Epidermal melanocyte (primary cell): Measurements from ENCODE around the gene LTBP2.

ENCODE experiments used
- DNase-seq: peaks from one replicate; pipeline ENCODE4 v3.0.0; 2011; ENCODE audit warnings: low spot score; ENCODE audit not compliant: insufficient read length

The LTBP2 gene

DNA sequence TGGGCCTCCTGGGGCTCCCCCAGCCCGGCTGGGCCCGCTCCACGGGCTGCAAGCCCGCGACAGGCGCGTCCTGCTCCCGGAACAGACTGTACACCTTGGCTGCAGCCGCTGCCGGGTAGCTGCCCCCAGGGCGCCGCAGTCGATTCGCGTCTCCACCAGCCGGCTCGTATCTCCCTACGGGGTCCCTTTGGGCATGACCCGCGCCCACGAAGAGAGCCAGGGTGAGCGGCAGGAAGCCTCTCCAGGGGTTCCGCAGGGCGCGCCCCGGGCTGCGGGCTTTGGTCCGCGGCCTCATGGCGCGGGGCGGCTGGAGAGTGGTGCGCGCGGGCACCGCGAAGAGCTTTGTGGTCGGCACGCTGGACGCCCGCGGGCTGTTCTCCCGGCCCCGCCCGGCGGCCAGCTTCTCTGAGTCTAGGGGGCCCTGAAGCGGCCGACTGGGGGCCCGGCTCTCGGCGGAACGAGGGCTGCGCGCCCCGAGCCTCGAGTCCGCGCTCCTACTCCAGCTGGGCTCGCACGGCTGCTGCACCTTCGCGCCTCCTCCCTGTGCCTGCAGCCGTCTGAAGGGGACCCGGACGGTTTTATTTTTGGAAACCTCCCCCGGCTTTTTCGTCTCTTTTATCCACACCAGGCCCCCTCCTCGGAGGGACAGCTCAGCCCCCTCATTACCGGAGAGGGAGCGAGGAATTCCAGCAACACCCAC is at the start of gene LTBP2:
TSS of gene LTBP2 (minus strand) at position 588 of the 700 bp plus-strand sequence. CDS start at position 295, 293 bp downstream.
- DNase-seq: no peak

DNA sequence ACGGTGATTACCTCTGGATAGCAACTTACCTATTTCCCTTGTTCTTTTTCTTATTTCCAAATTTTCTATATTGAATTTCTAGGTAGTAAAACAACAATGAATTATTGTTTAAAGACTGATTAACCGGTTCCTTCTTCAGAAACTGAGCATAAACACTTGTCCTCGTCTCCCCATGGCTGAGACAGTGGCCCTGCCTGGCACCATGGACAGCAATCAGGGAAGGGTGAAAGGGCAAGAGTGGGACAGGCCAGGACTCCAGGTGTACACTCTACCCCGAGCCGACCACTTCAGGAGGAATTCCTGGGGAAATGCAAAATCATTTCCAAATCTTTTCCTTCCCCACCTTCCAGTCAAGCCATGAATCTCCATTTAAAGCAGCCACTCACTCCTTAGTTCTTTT is 48.8 kb upstream of the LTBP2 start:
- no peak for DNase-seq

DNA sequence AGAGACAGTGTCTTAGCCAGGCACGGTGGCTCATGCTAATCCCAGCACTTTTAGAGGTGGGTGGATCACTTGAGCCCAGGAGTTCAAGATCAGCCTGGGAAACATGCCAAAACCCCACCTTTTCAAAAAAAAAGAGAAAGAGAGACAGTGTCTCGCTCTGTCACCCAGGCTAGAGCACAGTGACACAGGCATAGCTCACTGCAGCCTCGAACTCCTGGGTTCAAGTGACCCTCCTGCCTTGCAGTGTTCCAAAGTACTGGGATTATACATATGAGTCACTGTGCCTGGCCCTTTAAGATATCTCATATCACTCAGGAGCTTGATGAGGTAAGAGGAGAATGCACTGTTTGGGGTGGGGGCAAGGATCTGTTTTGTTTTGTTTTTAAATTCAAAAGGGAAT is 48.1 kb upstream of the LTBP2 start:
- no peak for DNase-seq

DNA sequence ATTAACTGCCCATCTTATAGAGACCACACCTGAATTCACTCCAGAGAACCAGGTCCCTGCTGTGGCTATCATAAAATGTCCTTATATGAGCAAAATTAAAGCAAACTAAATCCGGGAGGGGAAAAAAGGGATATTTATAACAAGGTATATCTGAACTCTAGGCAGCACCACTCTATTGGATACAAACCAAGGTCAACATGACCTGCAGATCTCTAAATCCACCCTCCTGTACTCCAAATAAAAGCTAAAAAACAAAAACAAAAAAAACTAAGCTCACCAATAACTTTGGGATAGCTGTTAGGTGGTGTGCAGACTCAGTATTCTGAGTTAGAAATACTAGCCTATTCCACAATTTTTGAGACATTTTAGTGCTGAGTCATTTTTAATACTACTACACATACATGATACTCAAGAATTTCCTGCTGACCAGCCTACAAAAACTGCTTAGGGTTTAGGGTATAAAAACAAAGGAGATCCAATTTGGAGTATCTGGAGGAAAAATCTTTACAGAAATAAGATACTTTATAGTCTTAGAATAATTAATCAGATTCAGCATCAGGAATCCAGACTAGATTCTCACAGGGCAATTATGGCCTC is 46.6 kb upstream of the LTBP2 start:
- DNase-seq: no peak

DNA sequence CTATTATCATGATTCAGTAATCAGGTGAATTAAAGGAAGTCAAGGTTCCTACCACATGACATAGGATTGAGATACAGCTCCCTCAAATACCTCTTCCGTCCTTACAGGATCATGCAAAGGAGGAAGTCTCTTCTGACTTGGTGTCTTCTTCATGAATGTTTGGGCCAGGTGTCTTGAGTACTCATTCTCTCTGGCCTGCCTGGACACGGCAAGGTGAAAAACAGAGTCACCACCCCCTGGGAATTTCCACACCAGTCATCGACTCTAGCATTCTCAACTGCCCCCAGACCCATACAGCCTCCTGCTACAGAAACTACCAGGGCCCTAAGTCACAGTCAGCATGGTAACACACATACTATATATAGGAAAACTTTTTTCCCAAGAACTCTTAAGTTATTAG is 44.9 kb upstream of the LTBP2 start:
- no peak for DNase-seq

DNA sequence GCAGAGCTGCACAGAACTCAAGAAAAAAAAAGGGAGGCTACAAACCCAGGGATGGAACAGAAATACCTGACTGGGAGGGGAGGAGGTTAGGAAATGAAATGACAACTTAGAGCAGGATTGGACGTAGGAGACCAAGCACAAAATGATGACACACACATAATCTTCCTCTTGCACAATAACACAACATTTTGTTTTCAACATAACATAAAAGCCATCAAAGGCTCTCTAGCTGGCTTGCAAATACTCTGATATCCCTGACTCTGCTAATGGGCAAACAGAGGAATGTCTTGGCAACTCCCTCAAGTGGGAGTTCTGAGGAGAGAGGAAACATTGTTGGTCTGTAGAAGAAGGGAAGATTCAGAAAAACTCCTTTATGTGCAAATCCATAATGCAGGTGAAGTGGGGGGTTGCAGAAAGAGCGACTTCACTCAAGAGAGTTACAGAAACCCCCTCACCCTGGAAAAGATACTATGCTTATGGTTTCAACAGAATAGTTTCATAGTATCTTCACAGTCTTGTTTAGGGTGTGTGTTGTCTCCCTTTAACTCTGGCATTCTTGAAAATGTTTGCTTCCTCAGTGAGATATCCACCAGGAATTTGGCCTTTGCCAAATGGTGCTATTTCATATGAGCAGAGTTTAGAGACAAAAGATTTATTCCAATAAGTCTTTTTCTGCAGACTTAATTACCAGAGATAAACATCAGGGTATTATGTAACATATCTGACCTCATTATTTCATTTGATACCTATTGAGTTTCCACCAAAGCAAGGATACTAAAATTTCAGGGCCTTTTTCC is 43.8 kb upstream of the LTBP2 start:
- no peak for DNase-seq

DNA sequence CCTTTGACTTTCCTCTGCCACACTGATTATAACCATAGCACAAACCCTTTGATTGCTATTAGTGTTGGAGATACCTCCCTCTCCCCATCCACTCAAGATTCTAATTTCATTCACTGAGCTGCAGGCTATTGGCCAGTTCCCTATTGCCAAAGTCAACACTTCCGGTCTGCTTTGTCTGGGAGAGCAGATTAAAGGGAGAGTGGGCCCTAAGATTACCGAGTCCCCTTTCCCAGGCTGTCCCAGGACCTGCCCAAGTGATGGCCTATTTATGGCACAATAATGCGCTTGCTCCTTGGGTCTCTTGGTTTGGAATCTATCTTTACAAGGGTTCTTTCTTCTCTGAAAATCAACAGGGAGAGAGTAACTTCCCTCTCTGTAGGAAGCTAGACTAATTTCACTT is 42.9 kb upstream of the LTBP2 start:
- no peak for DNase-seq

DNA sequence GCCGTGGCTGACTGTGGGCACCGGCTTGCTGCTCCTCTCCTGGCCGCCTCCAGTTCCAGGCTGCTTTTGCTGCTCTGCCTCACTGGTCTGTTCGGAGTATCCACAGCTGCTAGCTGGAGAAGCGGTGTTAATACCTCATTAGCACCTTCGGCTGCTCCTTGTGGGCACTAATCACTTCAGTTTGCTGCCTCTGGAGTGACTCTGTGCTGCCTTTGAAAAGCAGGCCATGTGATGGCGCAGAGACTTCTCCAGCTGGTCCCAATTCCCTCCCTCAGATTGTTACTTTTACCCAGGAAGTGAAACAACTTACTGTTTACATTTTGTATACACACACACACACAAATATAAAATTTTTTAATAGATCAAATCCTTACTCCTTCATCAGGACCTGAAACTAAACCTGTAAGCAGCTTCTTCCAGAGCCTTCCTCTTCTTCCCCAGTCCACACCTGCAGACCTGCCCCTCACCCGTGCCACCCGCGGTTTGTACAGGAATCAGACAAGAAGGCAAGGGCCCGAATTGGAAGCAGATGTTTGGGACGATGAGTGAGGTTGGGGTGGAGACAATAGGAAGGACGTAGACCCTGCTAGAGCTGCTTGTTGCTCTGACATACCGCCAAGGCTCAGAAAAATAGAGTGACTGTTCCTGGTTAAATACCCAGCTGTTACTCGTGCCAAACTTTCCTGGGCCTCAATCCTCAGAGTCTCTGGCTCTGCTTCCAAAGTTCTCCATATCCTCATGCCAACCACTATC is 41.5 kb upstream of the LTBP2 start:
- DNase-seq: no peak

DNA sequence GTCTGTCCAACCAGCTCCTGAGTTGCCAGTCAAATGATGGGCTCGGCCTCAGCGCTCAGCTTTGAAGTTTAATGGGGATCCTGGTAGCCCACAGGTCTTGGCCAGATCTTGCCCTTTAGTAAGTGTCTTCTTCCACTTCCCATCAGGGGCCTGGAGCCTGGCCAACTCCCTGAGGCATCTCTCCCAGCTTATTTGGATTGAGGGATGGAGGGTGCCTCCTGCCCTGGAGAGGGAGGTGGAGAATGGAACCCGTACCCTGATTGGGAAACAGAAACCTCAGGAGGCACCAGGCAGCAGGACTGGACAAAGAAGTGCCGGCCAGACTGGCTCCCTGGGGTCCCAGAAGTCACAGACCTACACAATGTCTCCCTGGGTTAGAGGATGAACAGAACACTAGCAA is 40.5 kb upstream of the LTBP2 start:
- no peak for DNase-seq

DNA sequence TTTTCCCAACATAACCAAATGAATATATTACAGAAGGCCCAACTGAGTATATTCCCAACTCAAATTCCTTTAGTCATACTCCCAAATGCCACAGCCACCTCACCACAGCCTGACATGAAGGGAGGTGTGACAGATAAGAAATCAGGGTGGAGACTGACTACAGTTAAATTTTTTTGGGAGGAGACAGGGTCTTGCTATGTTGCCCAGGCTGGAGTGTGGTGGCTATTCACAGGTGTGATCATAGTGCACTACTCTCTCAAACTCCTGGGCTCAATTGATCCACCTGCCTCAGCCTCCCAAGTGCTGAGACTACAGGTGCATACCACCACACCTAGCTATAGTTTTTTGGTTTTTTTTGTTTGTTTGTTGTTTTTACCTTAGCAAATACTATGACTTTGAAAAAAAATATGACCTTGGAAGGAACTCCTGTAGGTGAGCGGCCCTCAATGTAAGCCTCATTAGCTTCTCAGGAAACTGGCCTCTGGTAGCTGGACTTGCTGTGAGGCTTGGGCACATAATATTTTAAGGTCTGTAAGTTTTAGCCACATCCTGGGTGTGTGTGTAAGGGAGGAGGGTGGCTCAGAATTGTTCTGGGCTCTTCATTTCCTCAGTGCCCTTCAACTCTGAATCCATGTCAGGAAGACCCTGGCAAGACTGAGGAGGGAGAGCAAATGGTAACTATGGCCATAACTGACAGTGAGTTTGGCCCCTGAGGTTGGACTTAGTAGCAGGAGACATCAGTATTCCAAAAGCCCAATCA is 39.1 kb upstream of the LTBP2 start:
- no peak for DNase-seq

DNA sequence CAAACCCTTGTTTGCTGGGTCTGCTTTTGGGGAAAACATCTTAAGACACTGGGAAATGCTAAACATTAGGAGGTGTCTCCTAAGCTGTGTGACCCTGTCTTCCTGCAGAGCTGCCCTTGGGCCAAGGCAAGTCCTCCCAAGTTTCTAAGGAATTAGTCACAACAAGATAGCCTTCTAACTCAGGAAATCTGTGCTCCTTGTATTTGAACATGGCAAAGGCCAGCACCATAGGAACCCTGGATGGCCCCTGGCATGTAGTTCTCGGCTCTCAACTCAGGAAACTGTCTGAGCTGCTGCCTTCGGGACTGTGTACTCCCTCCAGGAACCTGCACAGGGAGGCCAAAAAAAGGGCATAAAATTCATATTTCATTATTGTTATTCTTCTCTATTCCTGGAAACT is 37.6 kb upstream of the LTBP2 start:
- DNase-seq: no peak

DNA sequence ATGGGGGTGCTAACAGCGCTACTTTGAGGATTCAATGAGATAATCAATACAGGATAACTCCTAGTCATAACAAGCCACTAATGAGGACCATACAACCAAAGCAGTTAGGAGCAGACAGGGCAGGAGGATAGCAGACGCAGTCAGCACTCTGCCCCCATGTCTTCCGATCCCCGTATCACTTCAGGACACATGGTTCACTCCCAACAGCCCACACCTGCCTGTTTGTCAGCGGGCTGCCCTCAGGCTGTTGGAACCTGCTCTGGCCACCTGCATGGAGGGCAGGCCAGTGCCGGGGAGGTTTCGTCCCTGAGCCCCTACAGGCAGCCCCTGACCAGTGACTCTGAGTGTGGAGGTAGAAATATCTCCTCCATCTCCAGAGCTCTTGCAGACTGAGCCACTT is 37.1 kb upstream of the LTBP2 start:
- DNase-seq: no peak

DNA sequence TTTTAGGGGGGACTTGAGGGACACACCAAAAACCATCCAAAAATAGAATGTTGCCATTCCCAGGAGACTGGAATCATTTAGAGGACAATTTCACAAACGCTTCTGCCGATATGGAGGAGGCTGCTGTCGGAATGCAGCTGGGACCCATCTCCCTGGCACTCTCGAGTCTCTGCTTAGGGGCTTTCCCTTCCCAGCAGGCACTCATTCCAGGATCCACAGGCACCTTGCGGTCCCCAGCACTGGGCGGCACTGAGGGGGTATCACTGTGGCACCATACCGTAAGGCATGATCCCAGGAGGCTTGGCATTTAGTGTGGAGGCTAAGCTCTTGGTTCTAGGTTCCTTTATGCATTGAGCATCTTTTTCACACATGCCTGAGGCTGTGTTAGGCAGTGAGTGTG is 36.6 kb upstream of the LTBP2 start:
- DNase-seq: no peak

DNA sequence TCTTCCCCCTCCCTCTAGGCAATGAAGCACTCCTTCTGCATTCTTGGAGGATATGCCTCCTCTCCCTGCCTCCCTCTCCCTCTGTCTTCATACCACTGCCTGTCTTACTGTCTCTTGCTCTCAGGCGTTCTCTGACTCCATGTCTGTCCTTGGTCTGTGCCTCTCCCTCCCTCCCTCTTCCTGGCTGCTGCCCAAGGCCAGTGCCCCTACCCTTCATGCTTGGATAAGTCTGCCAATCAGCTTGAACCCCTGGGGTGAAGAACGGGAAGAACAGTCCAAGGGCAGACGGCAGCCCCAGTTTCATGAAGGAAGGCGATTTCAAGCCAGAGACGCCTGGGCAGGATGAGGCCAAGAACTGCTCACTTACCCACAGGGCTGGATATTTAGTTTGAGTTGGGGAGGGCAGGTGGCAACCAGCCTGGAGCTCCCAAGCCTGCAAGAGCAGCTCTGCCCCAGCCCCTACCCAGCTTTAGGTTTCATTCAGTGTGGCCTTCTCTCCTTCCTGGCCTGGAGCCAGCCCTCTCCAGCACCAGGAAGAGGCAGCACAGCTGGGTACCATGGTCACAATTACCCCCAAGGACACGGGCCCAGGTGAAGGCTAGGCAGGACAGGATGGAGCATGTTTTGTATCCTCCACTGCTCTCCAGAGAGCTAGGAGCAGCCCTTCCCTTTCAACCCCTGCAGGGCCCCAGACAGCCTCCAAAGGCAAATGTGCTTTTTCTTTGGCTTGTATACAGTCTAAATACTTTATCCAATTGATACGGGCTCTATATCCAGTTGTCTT is 35.8 kb upstream of the LTBP2 start:
- DNase-seq: no peak

DNA sequence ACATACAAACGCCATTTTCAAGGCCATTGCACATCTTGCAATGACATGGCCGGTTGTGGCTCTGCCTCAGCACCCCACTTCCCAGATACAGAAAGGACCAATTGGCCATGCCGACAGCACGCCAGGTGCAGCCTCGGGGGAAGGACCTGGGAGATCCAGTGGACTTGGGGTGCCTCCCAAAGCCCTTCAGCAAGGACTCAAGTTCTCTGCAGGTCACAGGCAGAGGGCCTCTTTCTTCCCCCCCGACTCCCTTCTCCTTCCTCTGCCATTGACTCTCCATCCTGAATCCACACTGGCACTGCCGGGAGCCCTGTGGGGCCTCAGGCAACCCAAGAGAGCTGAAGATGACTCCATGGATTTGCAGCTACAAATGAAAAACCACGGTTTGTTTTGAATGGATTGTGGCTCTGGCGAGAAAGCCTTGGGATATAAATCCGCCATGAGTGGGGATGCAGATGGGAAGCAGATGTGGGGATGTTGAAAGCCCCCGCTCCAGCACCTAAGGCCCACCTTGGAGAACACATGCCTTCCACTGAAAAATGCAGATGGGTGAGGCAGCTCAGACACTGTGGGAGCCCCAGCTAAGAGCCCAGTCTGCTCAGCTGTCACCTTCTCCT is 35.1 kb upstream of the LTBP2 start:
- DNase-seq: no peak

DNA sequence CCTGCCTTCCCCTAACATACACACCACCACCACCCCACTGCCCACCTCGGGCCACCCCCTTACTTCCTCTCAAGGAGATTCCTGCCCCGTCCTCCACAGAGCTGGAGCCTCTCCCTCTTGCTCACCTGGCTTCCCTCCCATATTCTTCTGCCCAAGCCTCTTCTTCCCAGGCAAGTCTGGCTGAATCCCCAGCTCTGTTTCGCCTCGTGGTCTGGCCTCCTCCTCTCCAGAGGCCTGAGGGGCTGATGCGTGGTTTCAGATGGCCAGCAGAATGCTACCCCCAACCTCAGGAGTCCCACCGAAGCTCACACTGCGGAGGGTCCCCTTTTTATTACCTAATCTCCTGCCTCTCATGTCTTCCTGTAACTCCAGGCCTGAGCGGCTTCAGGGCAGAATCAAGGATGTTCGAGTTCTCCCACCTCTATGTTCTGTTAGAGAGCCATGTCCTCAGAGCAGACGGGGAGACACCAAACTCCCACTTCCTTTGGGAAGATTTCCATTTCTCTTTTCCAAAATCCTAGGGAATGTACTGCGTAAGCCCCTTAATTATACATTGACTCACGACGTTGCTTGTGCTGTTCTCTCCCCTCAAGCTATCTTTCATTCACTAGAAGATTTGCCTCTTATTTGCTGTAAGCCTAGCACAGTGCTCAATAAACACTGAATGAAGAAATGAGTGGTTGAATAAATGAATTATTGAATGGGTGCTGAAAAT is 33.9 kb upstream of the LTBP2 start:
- DNase-seq: no peak

DNA sequence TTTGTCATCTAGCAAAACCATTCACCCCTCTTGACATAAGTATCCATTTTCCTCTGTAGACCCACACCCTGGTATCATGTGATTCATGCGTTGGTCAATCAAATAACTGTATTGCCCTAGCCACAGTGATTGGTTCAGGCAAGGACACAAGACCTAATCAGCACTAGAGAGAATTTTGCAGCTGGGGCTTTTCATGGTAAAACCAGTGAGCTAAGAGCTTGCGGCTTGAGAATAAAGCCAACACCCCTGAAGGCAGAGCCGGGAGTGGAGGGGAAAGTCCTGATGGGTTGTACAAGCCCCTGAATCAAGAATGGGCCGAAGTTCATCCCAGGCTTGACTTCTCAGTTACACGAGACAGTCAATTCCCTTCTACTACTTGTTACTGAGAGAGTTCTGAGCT is 33.2 kb upstream of the LTBP2 start:
- no peak for DNase-seq

DNA sequence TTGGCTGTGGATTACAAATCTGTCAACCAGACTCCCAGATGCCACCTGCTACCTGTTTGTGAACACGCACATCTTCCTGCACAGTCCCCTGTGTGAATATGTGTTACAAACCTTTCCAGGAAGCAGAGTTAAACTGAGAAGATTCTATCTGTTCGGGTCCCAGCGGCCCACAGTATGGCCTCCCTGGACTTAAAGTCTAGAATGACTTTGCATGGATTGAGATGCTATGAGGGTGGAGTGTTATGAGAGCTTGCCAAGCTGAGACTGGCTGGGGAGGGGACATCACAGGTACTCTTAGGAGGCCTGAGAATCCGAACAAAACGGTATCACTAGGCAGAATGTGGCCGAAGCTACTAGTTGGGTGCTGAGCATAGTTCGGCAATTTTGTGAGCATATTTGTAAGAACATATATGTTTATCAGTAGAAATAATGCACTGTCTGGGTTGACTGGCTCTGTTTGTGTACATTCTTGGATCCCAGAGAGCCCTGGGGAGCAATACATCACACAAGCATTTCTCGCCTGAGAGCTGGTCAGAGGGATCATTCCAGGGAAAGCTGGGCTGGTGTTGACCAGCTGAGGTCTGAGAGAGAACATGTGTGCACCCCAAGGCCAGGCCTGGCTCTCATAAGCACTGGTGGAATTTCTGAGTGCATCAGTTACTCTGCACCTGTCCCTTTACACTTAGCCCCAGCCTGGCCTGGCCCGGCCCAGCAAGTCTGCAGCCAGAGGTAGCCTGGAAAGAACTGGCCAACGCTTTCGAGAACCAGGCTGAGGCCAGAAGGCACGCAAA is 29.8 kb upstream of the LTBP2 start:
- no peak for DNase-seq

DNA sequence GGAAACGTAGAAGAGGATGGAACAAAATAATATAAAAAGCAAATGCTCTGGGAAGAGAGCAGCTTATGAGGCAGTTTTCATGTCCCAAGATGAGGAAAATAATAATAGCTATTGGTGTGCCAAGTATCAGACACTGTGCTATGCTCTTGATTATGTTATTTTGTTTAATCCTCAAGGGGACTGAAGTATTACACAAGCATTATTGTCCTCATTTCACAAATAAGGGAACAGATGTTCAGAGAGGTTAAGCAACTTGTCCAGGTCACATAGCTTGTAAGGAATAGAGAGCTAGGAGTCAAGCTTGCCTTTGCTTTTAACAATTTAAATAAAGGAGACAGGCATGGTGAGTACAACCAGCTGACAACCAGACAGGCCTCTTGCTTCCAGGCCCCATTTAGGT is 26.9 kb upstream of the LTBP2 start:
- no peak for DNase-seq
